Rectal smooth muscle tissue (tissue), 1 donor: ENCODE data around the gene OR10A5.
"Not testable (repeated sequence)": the region's sequence is repeated elsewhere in the genome, so short reads cannot be mapped to it uniquely, and the experiment has no call there.

Source experiments
- H3K27ac ChIP-seq: one replicate; pipeline ENCODE4 v1.7.0; 2013; ENCODE audit warnings: low read depth, low read length, inconsistent platforms
- H3K27me3 ChIP-seq: one replicate; pipeline ENCODE4 v1.7.0; 2013; ENCODE audit warnings: low read length; ENCODE audit not compliant: control insufficient read depth, insufficient read depth
- H3K36me3 ChIP-seq: one replicate; pipeline ENCODE4 v1.7.0; 2013; ENCODE audit warnings: low read length; ENCODE audit not compliant: control insufficient read depth, insufficient read depth
- H3K4me1 ChIP-seq: one replicate; pipeline ENCODE4 v1.7.0; 2013; ENCODE audit warnings: low read length; ENCODE audit not compliant: control insufficient read depth, insufficient read depth
- H3K4me3 ChIP-seq: one replicate; pipeline ENCODE4 v1.7.0; 2013; ENCODE audit warnings: low read length
- H3K9ac ChIP-seq: one replicate; pipeline ENCODE4 v1.7.0; 2013; ENCODE audit warnings: low read length

The OR10A5 gene

GRCh38 chr11:6882751-6883150 lies 37.3 kb downstream of the OR10A5 start:
- Histone ChIP-seq H3K4me1 (no peaks in the 10 kb centered on the region), H3K27ac (no peak overlapping the region), H3K4me3 (no peak overlapping the region), H3K27me3 (no peaks in the 10 kb centered on the region), H3K9ac (no peak overlapping the region), H3K36me3 (no peaks in the 10 kb centered on the region)

GRCh38 chr11:6887711-6888110 lies 42.2 kb downstream of the OR10A5 start:
- H3K27ac ChIP-seq, H3K36me3 ChIP-seq, H3K4me1 ChIP-seq, H3K9ac ChIP-seq, H3K4me3 ChIP-seq, H3K27me3 ChIP-seq: not testable (repeated sequence)

- no peaks in the 10 kb centered on the region for H3K36me3 ChIP-seq
- no peak overlapping the region for H3K27ac ChIP-seq
- no peak overlapping the region for H3K4me3 ChIP-seq
- H3K4me1 ChIP-seq: no peaks in the 10 kb centered on the region
- H3K9ac ChIP-seq: no peak overlapping the region
- no peaks in the 10 kb centered on the region for H3K27me3 ChIP-seq
Measured at GRCh38 chr11:6888830-6889229, 43.3 kb downstream of the OR10A5 start.

GRCh38 chr11:6889835-6890234 lies 44.4 kb downstream of the OR10A5 start:
- no peaks in the 10 kb centered on the region for H3K36me3 ChIP-seq
- H3K4me1 ChIP-seq: no peaks in the 10 kb centered on the region
- H3K27me3 ChIP-seq: no peaks in the 10 kb centered on the region
- H3K4me3 ChIP-seq: no peak overlapping the region
- no peak overlapping the region for H3K27ac ChIP-seq
- H3K9ac ChIP-seq: no peak overlapping the region

GRCh38 chr11:6892400-6892799 lies 46.9 kb downstream of the OR10A5 start, which contains the start of gene OR2D2:
TSS of gene OR2D2 (minus strand) at chr11:6892500. CDS start at chr11:6892500, 0 bp downstream.
- Histone ChIP-seq H3K27me3 (no peaks in the 10 kb centered on the region), H3K27ac (no peak within 1 kb of the TSS), H3K4me3 (no peak within 1 kb of the TSS), H3K9ac (no peak within 1 kb of the TSS), H3K4me1 (no peaks in the 10 kb centered on the region), H3K36me3 (no peaks in the 10 kb centered on the region)

- Histone ChIP-seq H3K4me1 (no peaks in the 10 kb centered on the region), H3K9ac (no peak overlapping the region), H3K4me3 (no peak overlapping the region), H3K36me3 (no peaks in the 10 kb centered on the region), H3K27ac (no peak overlapping the region), H3K27me3 (no peaks in the 10 kb centered on the region)
Measured at GRCh38 chr11:6894097-6894496, 48.6 kb downstream of the OR10A5 start.

- Histone ChIP-seq H3K4me1 (no peaks in the 10 kb centered on the region), H3K36me3 (no peaks in the 10 kb centered on the region), H3K27ac (no peak overlapping the region), H3K4me3 (no peak overlapping the region), H3K27me3 (no peaks in the 10 kb centered on the region), H3K9ac (no peak overlapping the region)
Measured at GRCh38 chr11:6895010-6895409, 49.5 kb downstream of the OR10A5 start.
